ENCODE data around the gene CAMK4. TPM values are rescaled to one million over a fixed set of nuclear protein-coding genes. Genes with fewer than 3 reads are reported as not detected.

CAMK4 gene
- total RNA-seq, 4 donors from 2014 or later, result 0.66 to 5.5 (median 2.8) TPM

- TF ChIP-seq CTCF (IDR thresholded peaks at IDR 0.05) (no peak), EP300 (IDR thresholded peaks at IDR 0.05) (no peak), POLR2A (IDR thresholded peaks at IDR 0.05) (no peak)
- WGBS, 2 donors, result 73 to 77% methylated on average over 3 of the region's 3 CpGs
- H3K27ac ChIP-seq, result no peak overlapping the region
Measured at GRCh38 chr5:111514087-111514486, 289.9 kb downstream of the CAMK4 start.

GRCh38 chr5:111517853-111518501 lies 293.8 kb downstream of the CAMK4 start:
- WGBS, 2 donors, result 89 to 96% methylated on average over 5 of the region's 5 CpGs
- H3K4me1 ChIP-seq, result peaks cover 0 to 10% (median 0%) of the 10 kb centered on the region in 4 donors
- DNase-seq (ENCODE audit: low spot score in 2 of 2), result no peak
- H3K36me3 ChIP-seq, result no peaks in the 10 kb centered on the region
- no peak overlapping the region for H3K4me3 ChIP-seq
- H3K9me3 ChIP-seq, result no peaks in the 10 kb centered on the region
- H3K27ac ChIP-seq, result no peak overlapping the region
- H3K27me3 ChIP-seq, result no peaks in the 10 kb centered on the region
- TF ChIP-seq POLR2A (IDR thresholded peaks at IDR 0.05), result no peak
- TF ChIP-seq CTCF (IDR thresholded peaks at IDR 0.05), result no peak
- no peak for TF ChIP-seq EP300 (IDR thresholded peaks at IDR 0.05)

More at GRCh38 chr5:111514087-111514486, 289.9 kb downstream of the CAMK4 start:
- DNase-seq (ENCODE audit: low spot score in 2 of 2), result no peak
- H3K36me3 ChIP-seq, result no peaks in the 10 kb centered on the region
- H3K4me1 ChIP-seq, result peaks cover 0 to 31% (median 1%) of the 10 kb centered on the region in 4 donors
- no peaks in the 10 kb centered on the region for H3K27me3 ChIP-seq
- no peak overlapping the region for H3K4me3 ChIP-seq
- H3K9me3 ChIP-seq, result no peaks in the 10 kb centered on the region

GRCh38 chr5:111518777-111519176 lies 294.6 kb downstream of the CAMK4 start:
- WGBS, 2 donors, result 98 to 100% methylated on average over 2 of the region's 2 CpGs
- Histone ChIP-seq H3K36me3 (no peaks in the 10 kb centered on the region), H3K4me1 (peaks cover 0 to 2% (median 0%) of the 10 kb centered on the region in 4 donors)

DNA sequence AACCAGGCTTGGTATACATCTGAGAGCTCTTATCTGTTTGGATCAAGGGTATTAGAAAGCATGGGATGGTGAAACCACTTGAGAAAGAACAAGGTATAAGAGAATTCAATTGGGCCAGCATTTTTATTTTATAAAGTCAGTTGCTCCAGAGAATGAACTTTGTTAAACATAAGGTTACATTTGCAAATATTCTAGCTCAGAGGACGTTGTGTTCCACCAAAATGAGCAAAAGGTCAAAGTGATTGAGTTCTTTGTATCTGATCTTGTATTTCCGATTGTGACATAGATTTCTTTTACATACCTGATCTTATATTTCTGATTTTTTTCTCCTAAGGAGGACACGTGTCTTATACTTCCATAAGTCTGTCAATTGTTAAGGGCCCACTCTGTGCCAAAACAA lies 296.7 kb downstream of the CAMK4 start:
- TF ChIP-seq POLR2A (IDR thresholded peaks at IDR 0.05) (no peak), EP300 (IDR thresholded peaks at IDR 0.05) (no peak), CTCF (IDR thresholded peaks at IDR 0.05) (no peak)
- Histone ChIP-seq H3K27me3 (no peaks in the 10 kb centered on the region), H3K9me3 (no peaks in the 10 kb centered on the region), H3K4me3 (no peak overlapping the region), H3K36me3 (no peaks in the 10 kb centered on the region), H3K27ac (no peak overlapping the region), H3K4me1 (no peaks in the 10 kb centered on the region)
- no peak for DNase-seq (ENCODE audit: low spot score in 2 of 2)
- 61 to 63% methylated on average over 3 of the region's 3 CpGs for WGBS, 2 donors

More at GRCh38 chr5:111518777-111519176, 294.6 kb downstream of the CAMK4 start:
- no peaks in the 10 kb centered on the region for H3K9me3 ChIP-seq
- DNase-seq (ENCODE audit: low spot score in 2 of 2), result no peak
- TF ChIP-seq CTCF (IDR thresholded peaks at IDR 0.05), result no peak
- TF ChIP-seq EP300 (IDR thresholded peaks at IDR 0.05), result no peak
- TF ChIP-seq POLR2A (IDR thresholded peaks at IDR 0.05), result no peak
- H3K27ac ChIP-seq, result no peak overlapping the region
- no peak overlapping the region for H3K4me3 ChIP-seq
- no peaks in the 10 kb centered on the region for H3K27me3 ChIP-seq

- no peak for TF ChIP-seq POLR2A (IDR thresholded peaks at IDR 0.05)
- no peak for TF ChIP-seq CTCF (IDR thresholded peaks at IDR 0.05)
- no peak for TF ChIP-seq EP300 (IDR thresholded peaks at IDR 0.05)
Measured at GRCh38 chr5:111528056-111528455, 303.9 kb downstream of the CAMK4 start.

More at GRCh38 chr5:111528056-111528455, 303.9 kb downstream of the CAMK4 start:
- Histone ChIP-seq H3K36me3 (no peaks in the 10 kb centered on the region), H3K9me3 (no peaks in the 10 kb centered on the region), H3K4me1 (no peaks in the 10 kb centered on the region), H3K27me3 (no peaks in the 10 kb centered on the region), H3K4me3 (no peak overlapping the region), H3K27ac (no peak overlapping the region)
- no peak for DNase-seq (ENCODE audit: low spot score in 2 of 2)
- 90% methylated on average over 3 of the region's 3 CpGs for WGBS, 2 donors

Measured in tibial nerve (tissue), 4 donors.